K562 (cell line): ENCODE results near the gene C12orf75. TPM values are rescaled to one million over a fixed set of nuclear protein-coding genes. Genes with fewer than 3 reads are reported as not detected.

ENCODE experiments used
- ATAC-seq: fragments of 200-7000 bp; cut with Tn5 transposase; 3 replicates; pipeline ENCODE4 v1.9.1; 2020; ENCODE audit warnings: moderate library complexity
- BruUV-seq: library from RNA; stranded (reverse); fragments of 400-500 nt; replicated peaks from 2 replicates; lab custom pipeline; 2021; lab: Mats Ljungman, UMichigan
- CTCF ChIA-PET: fragments of 300-600 bp; formaldehyde crosslinking; extraction: SDS; loops from one replicate; lab custom pipeline; 2021; ENCODE audit warnings: low intra/inter-chr PET ratio; lab: Yijun Ruan, JAX
- POLR2A ChIA-PET: fragments of 300-600, 350-650 bp; sonication (Branson Sonifier 250); formaldehyde crosslinking; extraction: SDS; loops from one replicate; lab custom pipeline; 2021; ENCODE audit warnings: antibody characterized with exemption, inconsistent platforms; lab: Yijun Ruan, JAX
- DNase-seq, 4 experiments: peaks; one replicate each; pipeline versions ENCODE4 v3.0.0 to v3.0.0-alpha.2; 2011 to 2018; ENCODE audit warnings: low spot score in 3 of 4, mixed read lengths in 3 of 4; ENCODE audit errors: extremely low read depth in 1 of 4
- FAIRE-seq: peaks from 2 replicates; lab custom pipeline; 2011; peaks lifted over from hg19 to GRCh38; lab: Jason Lieb, UNC
- H2AFZ ChIP-seq: 2 replicates; pipeline ENCODE4 v1.6.0; 2011; ENCODE audit warnings: low read depth, low read length, control low read depth, inconsistent platforms
- H3K27ac ChIP-seq: fragments of 200-600 bp; 3 replicates; pipeline ENCODE4 v1.8.0; 2011; ENCODE audit warnings: low read depth, mild to moderate bottlenecking, control low read depth, inconsistent platforms, low read length, moderate library complexity, mixed read lengths; ENCODE audit errors: extremely low read depth
- H3K27me3 ChIP-seq, 2 experiments: fragments of 300-600 bp in 1 of 2; 2 replicates in 1 of 2; 3 replicates in 1 of 2; pipeline versions ENCODE4 v1.6.0 to v1.8.0; 2011; ENCODE audit warnings: inconsistent platforms in 2 of 2, low read length in 2 of 2, mild to moderate bottlenecking in 1 of 2, mixed read lengths in 1 of 2, moderate library complexity in 1 of 2; ENCODE audit not compliant: control insufficient read depth in 2 of 2, insufficient read depth in 2 of 2
- H3K36me3 ChIP-seq: fragments of 300-600 bp; 3 replicates; pipeline ENCODE4 v1.8.0; 2011; ENCODE audit warnings: mild to moderate bottlenecking, low read length, inconsistent platforms; ENCODE audit not compliant: control insufficient read depth, insufficient read depth
- H3K4me1 ChIP-seq, 2 experiments: fragments of 200-600 bp in 1 of 2; replicated peaks in 1 of 2; 2 replicates in 1 of 2; 3 replicates in 1 of 2; pipeline versions ENCODE4 v1.5.1 to v1.8.0; 2011; ENCODE audit warnings: inconsistent platforms in 2 of 2, low read length in 2 of 2, mild to moderate bottlenecking in 1 of 2, mixed read lengths in 1 of 2, moderate library complexity in 1 of 2; ENCODE audit not compliant: control insufficient read depth in 2 of 2, insufficient read depth in 2 of 2
- H3K4me2 ChIP-seq: 2 replicates; pipeline ENCODE4 v1.6.1; 2011; ENCODE audit warnings: low read length, control low read depth, inconsistent platforms, mixed read lengths; ENCODE audit not compliant: insufficient read depth
- H3K4me3 ChIP-seq: fragments of 200-600 bp; sonication (generic), shearing (Covaris generic); 2 replicates; pipeline ENCODE4 v1.5.1; 2016; ENCODE audit warnings: control low read depth, inconsistent platforms
- H3K79me2 ChIP-seq: fragments of 200-600 bp; 3 replicates; pipeline ENCODE4 v1.8.0; 2011; ENCODE audit warnings: low read length, inconsistent platforms; ENCODE audit not compliant: control insufficient read depth, insufficient read depth
- H3K9ac ChIP-seq, 2 experiments: 2 replicates each; pipeline versions ENCODE4 v1.6.0 to v1.6.1; 2011; ENCODE audit warnings: low read depth in 2 of 2, low read length in 2 of 2, control low read depth in 1 of 2, inconsistent platforms in 1 of 2, mild to moderate bottlenecking in 1 of 2, mixed read lengths in 1 of 2; ENCODE audit not compliant: insufficient read depth in 1 of 2
- H3K9me1 ChIP-seq: one replicate; pipeline ENCODE4 v1.6.0; 2011; ENCODE audit warnings: inconsistent platforms, mild to moderate bottlenecking, low read length, moderate library complexity; ENCODE audit not compliant: control insufficient read depth, insufficient read depth
- H3K9me3 ChIP-seq: replicated peaks from 2 replicates; pipeline ENCODE4 v1.5.1; 2011; ENCODE audit warnings: low read depth, low read length, inconsistent platforms; ENCODE audit not compliant: control insufficient read depth, insufficient read depth
- H4K20me1 ChIP-seq: replicated peaks from 2 replicates; pipeline ENCODE4 v1.6.1; 2011; ENCODE audit warnings: low read length, inconsistent platforms, mixed read lengths; ENCODE audit not compliant: control insufficient read depth, insufficient read depth
- GTF2E2 ChIP-seq: fragments of 200-800 bp; sonication (Bioruptor generic); IDR thresholded peaks from 2 replicates; pipeline ENCODE4 v1.6.1; 2016; ENCODE audit warnings: missing genetic modification characterization, missing compliant biosample characterization
- KAT2B ChIP-seq: IDR thresholded peaks from one replicate; pipeline ENCODE4 v1.6.1; 2012; ENCODE audit warnings: low read depth, mild to moderate bottlenecking, control low read depth, inconsistent platforms, low read length, moderate library complexity
- MAZ ChIP-seq, 2 experiments: fragments of 450-650 bp in 1 of 2; sonication (generic) in 1 of 2; formaldehyde crosslinking; IDR thresholded peaks in 1 of 2; conservative IDR thresholded peaks in 1 of 2; 2 replicates each; pipeline versions ENCODE4 v1.4.0 to v1.5.0; 2020; ENCODE audit warnings: mild to moderate bottlenecking in 1 of 2, missing genetic modification reagents in 1 of 2
- POLR2B ChIP-seq: fragments of 450-650 bp; IDR thresholded peaks from 2 replicates; pipeline ENCODE4 v1.6.1; 2018; ENCODE audit warnings: low read depth; ENCODE audit not compliant: partially characterized antibody
- PTTG1 ChIP-seq: fragments of 450-650 bp; IDR thresholded peaks from 2 replicates; pipeline ENCODE4 v1.6.1; 2016; ENCODE audit warnings: low read depth, mild to moderate bottlenecking, missing genetic modification characterization, missing compliant biosample characterization
- SIRT6 ChIP-seq: IDR thresholded peaks from one replicate; pipeline ENCODE4 v1.6.1; 2012; ENCODE audit warnings: low read depth, mild to moderate bottlenecking, control low read depth, inconsistent platforms, low read length, moderate library complexity
- SLC30A9 ChIP-seq: fragments of 250-450 bp; sonication (Bioruptor Pico); IDR thresholded peaks from 2 replicates; pipeline ENCODE4 v1.8.0; 2022; ENCODE audit warnings: mild to moderate bottlenecking, moderate library complexity
- WGBS: fragments of 100-300 bp; shearing (Covaris generic); methylation state at CpG from one replicate; pipeline ENCODE4 v1.1.6; 2016; ENCODE audit warnings: low coverage, mixed read lengths; ENCODE audit not compliant: insufficient coverage; ENCODE audit errors: missing lambda C conversion rate; 5-methylcytosine and 5-hydroxymethylcytosine counted together
- in situ Hi-C: fragments of 300-500 bp; cut with MboI; formaldehyde crosslinking; loops from 4 replicates; pipeline ENCODE4 v1.15.0; 2018; ENCODE audit warnings: inconsistent platforms, mixed read lengths
- intact Hi-C: fragments of 100-400 bp; cut with micrococcal nuclease; formaldehyde crosslinking; loops from 2 replicates; pipeline ENCODE4 v1.14.2; 2022
- polyA plus RNA-seq, 8 experiments: library from polyadenylated mRNA; depleted of rRNA in 4 of 8; stranded (reverse) in 5 of 8; unstranded in 3 of 8; fragments of >200 nt; fragmentation: Nextera tagmentation in 2 of 8; fragmentation: Illumina TruSeq in 1 of 8; extraction: Ambion mirVana in 2 of 8; extraction: Trizol in 1 of 8; gene quantifications; 2 replicates each; pipeline versions ENCODE4 v1.2.1 to v1.2.3, GENCODE V29; 2011 to 2014; ENCODE audit warnings: inconsistent platforms in 1 of 8, missing spikeins in 1 of 8
- total RNA-seq, 7 experiments: library from RNA; depleted of rRNA in 6 of 7; stranded (reverse); fragments of >200 nt in 6 of 7; fragmentation: Illumina TruSeq in 2 of 7; extraction: Trizol in 2 of 7; gene quantifications; 2 replicates each; pipeline versions ENCODE4 v1.2.1 to v1.2.3, GENCODE V29; 2011 to 2021; ENCODE audit warnings: low replicate concordance in 1 of 7
- TF ChIP-seq, protein P1 (sequence below): sonication (generic); formaldehyde crosslinking; IDR thresholded peaks from 2 replicates; pipeline ENCODE4 v1.8.0; 2022; ENCODE audit warnings: mild to moderate bottlenecking, missing genetic modification reagents, borderline replicate concordance
- TF ChIP-seq, protein P2 (sequence below): fragments of 250-450 bp; sonication (Bioruptor Pico); IDR thresholded peaks from 2 replicates; pipeline ENCODE4 v1.4.0; 2020
- TF ChIP-seq, protein P3 (sequence below): fragments of 450-650 bp; IDR thresholded peaks from 2 replicates; pipeline ENCODE4 v1.6.1; 2017; ENCODE audit warnings: mild to moderate bottlenecking, moderate library complexity

C12orf75 gene
- total and polyA plus RNA-seq, 9 of the 15 experiments (the other 6 are each of a cell fraction or from before 2014, with no cell fraction given): 0.06 to 0.82 (median 0.26) TPM; not detected in 3

DNA sequence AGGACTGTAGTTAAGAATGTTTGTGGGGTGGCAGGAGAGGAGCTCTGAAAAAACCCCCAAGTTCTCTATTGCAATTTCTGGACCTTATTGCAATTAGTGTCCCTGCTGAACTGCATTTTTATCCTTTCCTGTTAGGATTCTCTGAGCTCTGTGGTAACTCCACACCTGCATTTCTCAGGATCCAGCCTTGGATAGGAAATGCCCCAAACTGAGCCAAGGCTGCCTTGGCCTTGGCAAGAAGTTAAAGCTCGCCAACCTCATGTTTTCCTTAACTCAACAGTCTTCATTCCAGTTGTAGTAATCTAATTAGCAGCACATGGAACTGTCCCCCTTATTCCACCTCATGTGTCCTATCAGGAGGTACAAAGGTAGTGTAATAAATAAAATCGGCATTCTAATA, 66.5 kb downstream of the C12orf75 start:
- H3K9me3 ChIP-seq: no peaks in the 10 kb centered on the region
- TF ChIP-seq PTTG1 (tag) (no peak), KAT2B (no peak), GTF2E2 (tag) (no peak)
- no peaks in the 10 kb centered on the region for H3K79me2 ChIP-seq
- H3K9ac ChIP-seq: no peak overlapping the region
- ChIA-PET CTCF (no interaction called here), POLR2A (interaction anchor here (0.6 kb wide), 1 partner anchor 12 kb away, joined by 3 read pairs; no protein-coding TSS in a partner anchor)
- no peak overlapping the region for H3K27ac ChIP-seq
- H4K20me1 ChIP-seq: no peaks in the 10 kb centered on the region
- H3K4me1 ChIP-seq: no peaks in the 10 kb centered on the region
- 3% methylated on average over 2 of the region's 2 CpGs for WGBS
- ATAC-seq: no peak
- H3K4me2 ChIP-seq: no peak overlapping the region
- in situ Hi-C loops (loop anchor here (25.0 kb wide), 2 partner anchors 1035 to 1185 kb away; partner anchors contain the start of gene TXNRD1), intact Hi-C loops (no loop called here)
- no peaks in the 10 kb centered on the region for H3K27me3 ChIP-seq
- H2AFZ ChIP-seq: no peak overlapping the region
- no peak for FAIRE-seq
- no peaks in the 10 kb centered on the region for H3K36me3 ChIP-seq
- H3K4me3 ChIP-seq: no peak overlapping the region
- no peak for DNase-seq
- BruUV-seq: no TSS peak
- H3K9me1 ChIP-seq: no peaks in the 10 kb centered on the region

DNA sequence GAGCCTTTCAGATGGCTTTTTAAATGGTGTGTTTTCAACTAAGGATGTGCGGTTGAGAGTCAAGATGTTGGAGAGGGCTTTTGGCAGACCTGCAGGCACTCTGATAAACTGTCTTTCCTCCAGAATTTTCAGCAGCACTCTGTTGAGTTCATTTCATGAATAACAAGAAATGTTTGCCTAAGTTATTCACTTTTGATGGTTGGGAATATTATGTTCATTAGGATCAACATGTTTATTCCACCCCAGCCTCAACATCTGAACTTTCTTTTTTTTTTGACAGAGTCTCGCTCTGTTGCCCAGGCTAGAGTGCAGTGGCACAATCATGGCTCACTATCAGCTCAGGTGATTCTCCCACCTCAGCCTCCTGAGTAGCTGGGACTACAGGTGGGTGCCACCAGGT, 68.4 kb downstream of the C12orf75 start:
- H3K4me3 ChIP-seq: no peak overlapping the region
- intact Hi-C loops: no loop called here
- ATAC-seq: no peak
- H3K9me3 ChIP-seq: no peaks in the 10 kb centered on the region
- H3K36me3 ChIP-seq: no peaks in the 10 kb centered on the region
- H3K9ac ChIP-seq: no peak overlapping the region
- ChIA-PET CTCF (no interaction called here), POLR2A (no interaction called here)
- no peak overlapping the region for H2AFZ ChIP-seq
- H3K4me2 ChIP-seq: no peak overlapping the region
- H3K79me2 ChIP-seq: no peaks in the 10 kb centered on the region
- no peaks in the 10 kb centered on the region for H4K20me1 ChIP-seq
- DNase-seq: no peak
- FAIRE-seq: no peak
- BruUV-seq: no TSS peak
- no peaks in the 10 kb centered on the region for H3K9me1 ChIP-seq
- H3K27me3 ChIP-seq: no peaks in the 10 kb centered on the region
- in situ Hi-C loops: loop anchor here (25.0 kb wide), 2 partner anchors 1037 to 1187 kb away; partner anchors contain the start of gene TXNRD1
- H3K4me1 ChIP-seq: no peaks in the 10 kb centered on the region
- WGBS: 0% methylated on average over 2 of the region's 2 CpGs
- no peak overlapping the region for H3K27ac ChIP-seq
- no peak for TF ChIP-seq SIRT6
- no peak for TF ChIP-seq SLC30A9 (CRISPR knock-in tag)
- TF ChIP-seq, protein P1, sequence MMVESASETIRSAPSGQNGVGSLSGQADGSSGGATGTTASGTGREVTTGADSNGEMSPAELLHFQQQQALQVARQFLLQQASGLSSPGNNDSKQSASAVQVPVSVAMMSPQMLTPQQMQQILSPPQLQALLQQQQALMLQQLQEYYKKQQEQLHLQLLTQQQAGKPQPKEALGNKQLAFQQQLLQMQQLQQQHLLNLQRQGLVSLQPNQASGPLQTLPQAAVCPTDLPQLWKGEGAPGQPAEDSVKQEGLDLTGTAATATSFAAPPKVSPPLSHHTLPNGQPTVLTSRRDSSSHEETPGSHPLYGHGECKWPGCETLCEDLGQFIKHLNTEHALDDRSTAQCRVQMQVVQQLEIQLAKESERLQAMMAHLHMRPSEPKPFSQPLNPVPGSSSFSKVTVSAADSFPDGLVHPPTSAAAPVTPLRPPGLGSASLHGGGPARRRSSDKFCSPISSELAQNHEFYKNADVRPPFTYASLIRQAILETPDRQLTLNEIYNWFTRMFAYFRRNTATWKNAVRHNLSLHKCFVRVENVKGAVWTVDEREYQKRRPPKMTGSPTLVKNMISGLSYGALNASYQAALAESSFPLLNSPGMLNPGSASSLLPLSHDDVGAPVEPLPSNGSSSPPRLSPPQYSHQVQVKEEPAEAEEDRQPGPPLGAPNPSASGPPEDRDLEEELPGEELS (CRISPR knock-in tag): no peak
- TF ChIP-seq, protein P2, sequence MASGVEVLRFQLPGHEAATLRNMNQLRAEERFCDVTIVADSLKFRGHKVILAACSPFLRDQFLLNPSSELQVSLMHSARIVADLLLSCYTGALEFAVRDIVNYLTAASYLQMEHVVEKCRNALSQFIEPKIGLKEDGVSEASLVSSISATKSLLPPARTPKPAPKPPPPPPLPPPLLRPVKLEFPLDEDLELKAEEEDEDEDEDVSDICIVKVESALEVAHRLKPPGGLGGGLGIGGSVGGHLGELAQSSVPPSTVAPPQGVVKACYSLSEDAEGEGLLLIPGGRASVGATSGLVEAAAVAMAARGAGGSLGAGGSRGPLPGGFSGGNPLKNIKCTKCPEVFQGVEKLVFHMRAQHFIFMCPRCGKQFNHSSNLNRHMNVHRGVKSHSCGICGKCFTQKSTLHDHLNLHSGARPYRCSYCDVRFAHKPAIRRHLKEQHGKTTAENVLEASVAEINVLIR (CRISPR knock-in tag): no peak
- TF ChIP-seq POLR2B: no peak
- TF ChIP-seq, protein P3, sequence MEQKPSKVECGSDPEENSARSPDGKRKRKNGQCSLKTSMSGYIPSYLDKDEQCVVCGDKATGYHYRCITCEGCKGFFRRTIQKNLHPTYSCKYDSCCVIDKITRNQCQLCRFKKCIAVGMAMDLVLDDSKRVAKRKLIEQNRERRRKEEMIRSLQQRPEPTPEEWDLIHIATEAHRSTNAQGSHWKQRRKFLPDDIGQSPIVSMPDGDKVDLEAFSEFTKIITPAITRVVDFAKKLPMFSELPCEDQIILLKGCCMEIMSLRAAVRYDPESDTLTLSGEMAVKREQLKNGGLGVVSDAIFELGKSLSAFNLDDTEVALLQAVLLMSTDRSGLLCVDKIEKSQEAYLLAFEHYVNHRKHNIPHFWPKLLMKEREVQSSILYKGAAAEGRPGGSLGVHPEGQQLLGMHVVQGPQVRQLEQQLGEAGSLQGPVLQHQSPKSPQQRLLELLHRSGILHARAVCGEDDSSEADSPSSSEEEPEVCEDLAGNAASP: no peak
- TF ChIP-seq MAZ (CRISPR knock-in tag; conservative IDR thresholded peaks at IDR 0.05 in 1 of 2, IDR thresholded peaks at IDR 0.05 in 1 of 2): no peak
